Measurements from ENCODE around the gene RNF10.
"Not testable (repeated sequence)": the region's sequence is repeated elsewhere in the genome, so short reads cannot be mapped to it uniquely, and the experiment has no call there.

The RNF10 gene

DNA sequence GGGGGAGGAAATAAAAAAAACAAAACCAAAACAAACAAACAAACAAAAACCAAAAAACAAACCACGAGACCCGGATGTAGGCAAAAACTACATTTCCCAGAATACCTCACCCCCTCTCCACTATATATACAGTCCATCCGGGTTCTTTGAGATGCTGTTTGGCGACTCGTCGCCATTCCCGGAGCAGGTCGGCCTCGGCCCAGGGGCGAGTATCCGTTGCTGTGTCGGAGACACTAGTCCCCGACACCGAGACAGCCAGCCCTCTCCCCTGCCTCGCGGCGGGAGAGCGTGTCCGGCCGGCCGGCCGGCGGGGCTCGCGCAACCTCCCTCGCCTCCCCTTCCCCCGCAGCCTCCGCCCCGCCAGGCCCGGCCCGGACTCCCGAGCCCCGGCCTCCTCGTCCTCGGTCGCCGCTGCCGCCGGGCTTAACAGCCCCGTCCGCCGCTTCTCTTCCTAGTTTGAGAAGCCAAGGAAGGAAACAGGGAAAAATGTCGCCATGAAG, at the start of gene RNF10:
RNF10 (plus strand) TSS at position 154 of the 500 bp plus-strand sequence. CDS start 456 bp downstream, outside the sequence.
- Histone ChIP-seq H3K27ac (peak within 1 kb of the TSS; percentile 45; the same call in 1 of the 2 replicates), H3K9me3 (ENCODE audit: low read depth, low read length) (no peaks in the 10 kb centered on the region)
- TF ChIP-seq EZH2 (IDR thresholded peaks at IDR 0.05) (no peak), POLR2AphosphoS5 (IDR thresholded peaks at IDR 0.05; ENCODE audit: borderline replicate concordance, low read depth, low read length) (peak; percentile 96), FOXP2 (optimal IDR thresholded peaks at IDR 0.05; ENCODE audit: control extremely low read depth, extremely low read length, insufficient read depth) (peak; percentile 94)

GRCh38 chr12:120485961-120486881, 47.9 kb upstream of the RNF10 start:
- no peaks in the 10 kb centered on the region for H3K9me3 ChIP-seq (ENCODE audit: low read depth, low read length)
- TF ChIP-seq POLR2AphosphoS5 (IDR thresholded peaks at IDR 0.05; ENCODE audit: borderline replicate concordance, low read depth, low read length): no peak
- TF ChIP-seq FOXP2 (optimal IDR thresholded peaks at IDR 0.05; ENCODE audit: control extremely low read depth, extremely low read length, insufficient read depth): no peak
- TF ChIP-seq EZH2 (IDR thresholded peaks at IDR 0.05): no peak
- no peak for DNase-seq (ENCODE audit: low read depth, low spot score)
- peaks cover 6% of the 10 kb centered on the region; the same call in 1 of the 2 replicates for H3K36me3 ChIP-seq (ENCODE audit: insufficient read depth, low read length)
- no peak overlapping the region for H3K4me3 ChIP-seq
- no peak overlapping the region for H3K27ac ChIP-seq
- no peak overlapping the region for H3K9ac ChIP-seq (ENCODE audit: insufficient read length)

More for the DNA sequence above, at the start of gene RNF10:
- H3K4me3 ChIP-seq: peak within 1 kb of the TSS; percentile 78
- peaks cover 30% of the 10 kb centered on the region for H3K36me3 ChIP-seq (ENCODE audit: insufficient read depth, low read length)
- peak; percentile 84 for DNase-seq (ENCODE audit: low read depth, low spot score)
- H3K9ac ChIP-seq (ENCODE audit: insufficient read length): peak within 1 kb of the TSS; percentile 91

DNA sequence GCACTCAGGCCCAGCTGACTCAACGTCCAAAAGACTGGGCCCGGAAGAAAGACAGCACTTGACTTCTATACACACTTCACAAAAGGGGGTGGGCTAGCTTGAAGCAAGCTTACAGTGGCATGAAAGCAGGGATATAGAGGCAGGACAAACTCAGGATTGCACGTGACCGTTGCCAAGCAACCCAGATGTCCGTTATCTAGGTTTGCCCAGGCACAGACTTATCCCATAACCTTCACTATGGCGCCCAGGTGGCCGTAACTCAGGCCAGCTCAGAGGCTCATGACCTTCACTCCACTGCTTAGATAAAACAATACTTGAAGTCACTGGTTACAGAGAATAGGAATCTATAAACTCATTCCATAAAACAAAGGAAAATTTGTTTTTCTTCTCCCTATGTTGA, 46.6 kb upstream of the RNF10 start:
- DNase-seq (ENCODE audit: low read depth, low spot score); H3K36me3 ChIP-seq (ENCODE audit: insufficient read depth, low read length); H3K9me3 ChIP-seq (ENCODE audit: low read depth, low read length); H3K27ac ChIP-seq; H3K9ac ChIP-seq (ENCODE audit: insufficient read length); H3K4me3 ChIP-seq: not testable (repeated sequence)

DNA sequence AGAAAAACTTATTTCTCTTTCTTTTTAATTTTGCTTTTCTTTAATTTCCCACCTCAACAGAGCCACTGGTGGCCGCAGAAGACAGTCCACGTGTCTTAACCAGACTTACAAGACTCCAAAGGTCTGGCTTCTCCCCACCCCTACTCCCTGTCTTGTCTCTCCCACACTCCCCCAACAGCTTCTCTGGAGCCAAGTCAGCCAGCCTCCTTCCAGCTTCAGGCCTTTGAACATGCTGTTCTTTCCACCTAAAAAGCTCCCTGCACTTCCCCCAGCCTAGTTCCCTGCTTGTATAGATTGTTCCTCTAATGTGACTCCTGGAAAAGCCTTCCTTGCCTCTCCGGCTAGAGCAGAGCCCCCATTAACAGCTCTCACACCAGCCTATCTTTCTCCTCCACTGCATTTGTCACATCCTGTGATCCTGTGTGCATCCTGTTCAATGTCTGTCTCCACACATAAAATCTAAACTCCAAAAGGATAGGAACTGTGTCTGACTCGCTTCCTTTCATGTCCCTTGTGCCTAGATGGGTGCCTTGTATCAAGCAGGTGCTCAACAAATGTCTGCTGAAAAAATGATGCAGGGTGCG, 46.0 kb upstream of the RNF10 start:
- Histone ChIP-seq H3K9me3 (ENCODE audit: low read depth, low read length) (no peaks in the 10 kb centered on the region), H3K4me3 (no peak overlapping the region), H3K9ac (ENCODE audit: insufficient read length) (no peak overlapping the region), H3K27ac (peak overlapping the region; percentile 42; the same call in 1 of the 2 replicates), H3K36me3 (ENCODE audit: insufficient read depth, low read length) (peaks cover 10% of the 10 kb centered on the region; the same call in 1 of the 2 replicates)
- DNase-seq (ENCODE audit: low read depth, low spot score): no peak
- TF ChIP-seq FOXP2 (optimal IDR thresholded peaks at IDR 0.05; ENCODE audit: control extremely low read depth, extremely low read length, insufficient read depth) (no peak), EZH2 (IDR thresholded peaks at IDR 0.05) (no peak), POLR2AphosphoS5 (IDR thresholded peaks at IDR 0.05; ENCODE audit: borderline replicate concordance, low read depth, low read length) (no peak)

GRCh38 chr12:120489018-120489417, 45.1 kb upstream of the RNF10 start:
- Histone ChIP-seq H3K9ac (ENCODE audit: insufficient read length) (no peak overlapping the region), H3K27ac (0 out of 2 replicates have a peak overlapping the region, but pooled peaks have one; percentile 16), H3K9me3 (ENCODE audit: low read depth, low read length) (no peaks in the 10 kb centered on the region), H3K36me3 (ENCODE audit: insufficient read depth, low read length) (peaks cover 10% of the 10 kb centered on the region; the same call in 1 of the 2 replicates), H3K4me3 (no peak overlapping the region)
- DNase-seq (ENCODE audit: low read depth, low spot score): no peak
- TF ChIP-seq POLR2AphosphoS5 (IDR thresholded peaks at IDR 0.05; ENCODE audit: borderline replicate concordance, low read depth, low read length) (no peak), FOXP2 (optimal IDR thresholded peaks at IDR 0.05; ENCODE audit: control extremely low read depth, extremely low read length, insufficient read depth) (no peak), EZH2 (IDR thresholded peaks at IDR 0.05) (no peak)

GRCh38 chr12:120490325-120490724, 43.8 kb upstream of the RNF10 start:
- no peaks in the 10 kb centered on the region for H3K9me3 ChIP-seq (ENCODE audit: low read depth, low read length)
- DNase-seq (ENCODE audit: low read depth, low spot score): no peak
- H3K4me3 ChIP-seq: no peak overlapping the region
- peaks cover 10% of the 10 kb centered on the region; the same call in 1 of the 2 replicates for H3K36me3 ChIP-seq (ENCODE audit: insufficient read depth, low read length)
- no peak overlapping the region for H3K9ac ChIP-seq (ENCODE audit: insufficient read length)
- H3K27ac ChIP-seq: no peak overlapping the region
- no peak for TF ChIP-seq EZH2 (IDR thresholded peaks at IDR 0.05)
- no peak for TF ChIP-seq FOXP2 (optimal IDR thresholded peaks at IDR 0.05; ENCODE audit: control extremely low read depth, extremely low read length, insufficient read depth)
- TF ChIP-seq POLR2AphosphoS5 (IDR thresholded peaks at IDR 0.05; ENCODE audit: borderline replicate concordance, low read depth, low read length): no peak

DNA sequence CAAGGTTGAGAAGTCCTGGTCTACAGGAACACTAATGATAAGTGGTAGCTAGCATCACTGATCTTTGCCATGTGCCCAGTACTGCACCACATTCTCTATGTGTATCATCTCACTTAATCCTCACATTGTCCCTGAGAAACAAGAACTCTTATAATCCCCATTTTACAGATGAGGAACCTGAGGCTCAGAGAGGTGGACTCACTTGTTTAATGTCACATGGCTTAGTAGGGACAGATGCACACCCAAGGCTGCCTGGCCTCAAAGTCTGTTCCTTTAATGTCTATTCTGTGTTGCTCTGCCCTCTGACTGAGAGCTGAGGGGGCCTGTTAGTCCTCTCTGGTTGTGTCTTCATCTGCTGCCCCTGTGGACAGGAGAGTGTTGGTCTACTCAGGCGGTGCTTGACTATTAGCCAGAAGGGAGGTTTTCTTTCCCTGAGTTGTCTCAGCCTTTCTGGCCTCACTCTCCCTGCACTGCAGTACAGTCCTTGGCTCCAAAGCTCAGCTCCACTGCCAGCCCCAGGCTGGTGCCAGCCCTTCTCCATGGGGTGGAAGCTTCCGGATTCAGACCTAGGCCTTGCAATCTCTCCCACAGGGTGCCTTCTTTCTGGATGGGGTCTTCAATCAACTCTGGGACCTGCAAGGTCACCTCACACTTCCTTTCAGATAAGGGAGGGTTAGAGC, 43.2 kb upstream of the RNF10 start:
- Histone ChIP-seq H3K9me3 (ENCODE audit: low read depth, low read length) (no peaks in the 10 kb centered on the region), H3K9ac (ENCODE audit: insufficient read length) (no peak overlapping the region), H3K4me3 (no peak overlapping the region), H3K27ac (no peak overlapping the region), H3K36me3 (ENCODE audit: insufficient read depth, low read length) (peaks cover 10% of the 10 kb centered on the region; the same call in 1 of the 2 replicates)
- no peak for DNase-seq (ENCODE audit: low read depth, low spot score)
- no peak for TF ChIP-seq EZH2 (IDR thresholded peaks at IDR 0.05)
- TF ChIP-seq FOXP2 (optimal IDR thresholded peaks at IDR 0.05; ENCODE audit: control extremely low read depth, extremely low read length, insufficient read depth): no peak
- no peak for TF ChIP-seq POLR2AphosphoS5 (IDR thresholded peaks at IDR 0.05; ENCODE audit: borderline replicate concordance, low read depth, low read length)

All from SK-N-MC (cell line).